ENCODE results near the gene CLCF1.
A peak's percentile ranks its signal among the peaks of the same experiment; 100 is the strongest.

Gene CLCF1

GRCh38 chr11:67372993-67373647 is at the start of gene CLCF1:
CLCF1 (minus strand) TSS chr11:67373598; CDS start chr11:67373539, 59 bp downstream.
- Histone ChIP-seq H3K9me3 (ENCODE audit: control insufficient read depth in 5 of 5, low read length in 5 of 5) (no peaks in the 10 kb centered on the region), H3K4me1 (ENCODE audit: control insufficient read depth in 5 of 5, insufficient read depth in 5 of 5, low read length in 5 of 5) (peaks cover 6 to 34% (median 28%) of the 10 kb centered on the region in 5 donors), H3K36me3 (ENCODE audit: control insufficient read depth in 5 of 5, insufficient read depth in 5 of 5, low read length in 5 of 5) (no peaks in the 10 kb centered on the region), H3K9ac (ENCODE audit: low read length in 5 of 5) (peak within 1 kb of the TSS; percentile 16 to 79 (median 61)), H3K27ac (ENCODE audit: low read depth, low read length) (peak within 1 kb of the TSS; percentile 75), H3K27me3 (ENCODE audit: control insufficient read depth in 5 of 5, insufficient read depth in 4 of 5, low read length in 5 of 5) (peaks cover 0 to 13% (median 10%) of the 10 kb centered on the region in 5 donors), H3K4me3 (ENCODE audit: low read depth in 1 of 5, low read length in 5 of 5) (peak within 1 kb of the TSS; percentile 55 to 69 (median 59))

- no peak overlapping the region for H3K9ac ChIP-seq (ENCODE audit: low read length in 5 of 5)
- no peak overlapping the region for H3K27ac ChIP-seq (ENCODE audit: low read depth, low read length)
- H3K4me3 ChIP-seq (ENCODE audit: low read depth in 1 of 5, low read length in 5 of 5), result no peak overlapping the region
- H3K27me3 ChIP-seq (ENCODE audit: control insufficient read depth in 5 of 5, insufficient read depth in 4 of 5, low read length in 5 of 5), result no peaks in the 10 kb centered on the region
- H3K36me3 ChIP-seq (ENCODE audit: control insufficient read depth in 5 of 5, insufficient read depth in 5 of 5, low read length in 5 of 5), result no peaks in the 10 kb centered on the region
- peaks cover 0 to 32% (median 27%) of the 10 kb centered on the region in 5 donors for H3K4me1 ChIP-seq (ENCODE audit: control insufficient read depth in 5 of 5, insufficient read depth in 5 of 5, low read length in 5 of 5)
- H3K9me3 ChIP-seq (ENCODE audit: control insufficient read depth in 5 of 5, low read length in 5 of 5), result no peaks in the 10 kb centered on the region
Observed at GRCh38 chr11:67422891-67423290, 49.5 kb upstream of the CLCF1 start.

- H3K27me3 ChIP-seq (ENCODE audit: control insufficient read depth in 5 of 5, insufficient read depth in 4 of 5, low read length in 5 of 5), result no peaks in the 10 kb centered on the region
- no peaks in the 10 kb centered on the region for H3K9me3 ChIP-seq (ENCODE audit: control insufficient read depth in 5 of 5, low read length in 5 of 5)
- peaks cover 0 to 32% (median 24%) of the 10 kb centered on the region in 5 donors for H3K4me1 ChIP-seq (ENCODE audit: control insufficient read depth in 5 of 5, insufficient read depth in 5 of 5, low read length in 5 of 5)
- H3K9ac ChIP-seq (ENCODE audit: low read length in 5 of 5), result no peak overlapping the region
- H3K4me3 ChIP-seq (ENCODE audit: low read depth in 1 of 5, low read length in 5 of 5), result peak overlapping the region in 3 of 5 donors; percentile 17 to 68 (median 43)
- no peak overlapping the region for H3K27ac ChIP-seq (ENCODE audit: low read depth, low read length)
- H3K36me3 ChIP-seq (ENCODE audit: control insufficient read depth in 5 of 5, insufficient read depth in 5 of 5, low read length in 5 of 5), result no peaks in the 10 kb centered on the region
Observed at GRCh38 chr11:67421430-67422031, 48.1 kb upstream of the CLCF1 start.

GRCh38 chr11:67420646-67421429 is 47.4 kb upstream of the CLCF1 start:
- H3K9ac ChIP-seq (ENCODE audit: low read length in 5 of 5), result peak overlapping the region in 4 of 5 donors; percentile 36 to 75 (median 64)
- peaks cover 0 to 4% (median 0%) of the 10 kb centered on the region in 5 donors for H3K27me3 ChIP-seq (ENCODE audit: control insufficient read depth in 5 of 5, insufficient read depth in 4 of 5, low read length in 5 of 5)
- peak overlapping the region in 4 of 5 donors; percentile 62 to 68 (median 66) for H3K4me3 ChIP-seq (ENCODE audit: low read depth in 1 of 5, low read length in 5 of 5)
- peak overlapping the region; percentile 37 for H3K27ac ChIP-seq (ENCODE audit: low read depth, low read length)
- H3K9me3 ChIP-seq (ENCODE audit: control insufficient read depth in 5 of 5, low read length in 5 of 5), result no peaks in the 10 kb centered on the region
- peaks cover 0 to 38% (median 31%) of the 10 kb centered on the region in 5 donors for H3K4me1 ChIP-seq (ENCODE audit: control insufficient read depth in 5 of 5, insufficient read depth in 5 of 5, low read length in 5 of 5)
- H3K36me3 ChIP-seq (ENCODE audit: control insufficient read depth in 5 of 5, insufficient read depth in 5 of 5, low read length in 5 of 5), result no peaks in the 10 kb centered on the region

- Histone ChIP-seq H3K36me3 (ENCODE audit: control insufficient read depth in 5 of 5, insufficient read depth in 5 of 5, low read length in 5 of 5) (no peaks in the 10 kb centered on the region), H3K4me3 (ENCODE audit: low read depth in 1 of 5, low read length in 5 of 5) (peak overlapping the region in 4 of 5 donors; percentile 62 to 68 (median 66)), H3K27ac (ENCODE audit: low read depth, low read length) (no peak overlapping the region), H3K9me3 (ENCODE audit: control insufficient read depth in 5 of 5, low read length in 5 of 5) (no peaks in the 10 kb centered on the region), H3K4me1 (ENCODE audit: control insufficient read depth in 5 of 5, insufficient read depth in 5 of 5, low read length in 5 of 5) (peaks cover 0 to 40% (median 32%) of the 10 kb centered on the region in 5 donors), H3K27me3 (ENCODE audit: control insufficient read depth in 5 of 5, insufficient read depth in 4 of 5, low read length in 5 of 5) (peaks cover 0 to 5% (median under 1%) of the 10 kb centered on the region in 5 donors), H3K9ac (ENCODE audit: low read length in 5 of 5) (peak overlapping the region in 4 of 5 donors; percentile 36 to 75 (median 64))
Observed at GRCh38 chr11:67420147-67420645, 46.8 kb upstream of the CLCF1 start.

- Histone ChIP-seq H3K36me3 (ENCODE audit: control insufficient read depth in 5 of 5, insufficient read depth in 5 of 5, low read length in 5 of 5) (no peaks in the 10 kb centered on the region), H3K9ac (ENCODE audit: low read length in 5 of 5) (peak overlapping the region in 2 of 5 donors; percentile 30 to 69), H3K27ac (ENCODE audit: low read depth, low read length) (no peak overlapping the region), H3K9me3 (ENCODE audit: control insufficient read depth in 5 of 5, low read length in 5 of 5) (no peaks in the 10 kb centered on the region), H3K4me3 (ENCODE audit: low read depth in 1 of 5, low read length in 5 of 5) (no peak overlapping the region), H3K4me1 (ENCODE audit: control insufficient read depth in 5 of 5, insufficient read depth in 5 of 5, low read length in 5 of 5) (peaks cover 0 to 42% (median 36%) of the 10 kb centered on the region in 5 donors), H3K27me3 (ENCODE audit: control insufficient read depth in 5 of 5, insufficient read depth in 4 of 5, low read length in 5 of 5) (peaks cover 0 to 12% (median 4%) of the 10 kb centered on the region in 5 donors)
Observed at GRCh38 chr11:67419325-67420049, 46.1 kb upstream of the CLCF1 start.

- Histone ChIP-seq H3K9me3 (ENCODE audit: control insufficient read depth in 5 of 5, low read length in 5 of 5) (no peaks in the 10 kb centered on the region), H3K4me3 (ENCODE audit: low read depth in 1 of 5, low read length in 5 of 5) (no peak overlapping the region), H3K27me3 (ENCODE audit: control insufficient read depth in 5 of 5, insufficient read depth in 4 of 5, low read length in 5 of 5) (peaks cover 0 to 12% (median 4%) of the 10 kb centered on the region in 5 donors), H3K4me1 (ENCODE audit: control insufficient read depth in 5 of 5, insufficient read depth in 5 of 5, low read length in 5 of 5) (peaks cover 0 to 42% (median 36%) of the 10 kb centered on the region in 5 donors), H3K27ac (ENCODE audit: low read depth, low read length) (no peak overlapping the region), H3K36me3 (ENCODE audit: control insufficient read depth in 5 of 5, insufficient read depth in 5 of 5, low read length in 5 of 5) (no peaks in the 10 kb centered on the region), H3K9ac (ENCODE audit: low read length in 5 of 5) (no peak overlapping the region)
Observed at GRCh38 chr11:67418476-67419281, 45.3 kb upstream of the CLCF1 start.

- Histone ChIP-seq H3K9me3 (ENCODE audit: control insufficient read depth in 5 of 5, low read length in 5 of 5) (no peaks in the 10 kb centered on the region), H3K9ac (ENCODE audit: low read length in 5 of 5) (peak overlapping the region in 1 of 5 donors; percentile 51), H3K4me1 (ENCODE audit: control insufficient read depth in 5 of 5, insufficient read depth in 5 of 5, low read length in 5 of 5) (peaks cover 0 to 42% (median 36%) of the 10 kb centered on the region in 5 donors), H3K27ac (ENCODE audit: low read depth, low read length) (no peak overlapping the region), H3K36me3 (ENCODE audit: control insufficient read depth in 5 of 5, insufficient read depth in 5 of 5, low read length in 5 of 5) (no peaks in the 10 kb centered on the region), H3K27me3 (ENCODE audit: control insufficient read depth in 5 of 5, insufficient read depth in 4 of 5, low read length in 5 of 5) (peaks cover 10 to 23% (median 14%) of the 10 kb centered on the region in 5 donors), H3K4me3 (ENCODE audit: low read depth in 1 of 5, low read length in 5 of 5) (no peak overlapping the region)
Observed at GRCh38 chr11:67417425-67417824, 44.0 kb upstream of the CLCF1 start.

All from subcutaneous abdominal adipose tissue (tissue), 5 donors.